Smooth muscle cell of the umbilical artery (primary cell): ENCODE measurements around the gene SH2D1B. TPM values are rescaled to one million over a fixed set of nuclear protein-coding genes. Genes with fewer than 3 reads are reported as not detected.

Experiments
- total RNA-seq: library from RNA; depleted of rRNA; stranded (reverse); fragments of >200 nt; gene quantifications from 2 replicates; pipeline ENCODE4 v1.2.3, GENCODE V29; 2014

Gene SH2D1B
- not detected in 2 replicates for total RNA-seq

DNA sequence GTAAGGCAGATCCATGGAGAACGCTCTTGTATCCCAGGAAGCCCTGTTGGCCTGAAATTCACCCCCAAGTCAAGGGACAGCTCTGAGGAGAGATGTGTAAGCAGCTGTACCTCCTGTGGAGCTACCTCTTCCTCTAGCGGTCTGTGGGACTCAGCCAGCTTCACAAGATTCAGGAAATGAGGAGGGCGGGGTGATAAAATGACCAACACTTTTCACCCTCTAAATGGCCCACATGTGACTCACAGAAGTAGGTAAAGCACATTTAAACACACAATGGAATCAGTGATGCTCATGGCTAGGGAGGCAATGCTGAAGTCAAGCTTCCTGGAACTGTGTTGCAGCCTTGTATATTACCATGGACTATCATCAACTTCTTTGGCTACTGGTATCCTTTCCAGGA lies at the start of gene SH2D1B:
TSS of gene SH2D1B (minus strand) at position 135 of the 400 bp plus-strand sequence. CDS start at position 15, 120 bp downstream.

DNA sequence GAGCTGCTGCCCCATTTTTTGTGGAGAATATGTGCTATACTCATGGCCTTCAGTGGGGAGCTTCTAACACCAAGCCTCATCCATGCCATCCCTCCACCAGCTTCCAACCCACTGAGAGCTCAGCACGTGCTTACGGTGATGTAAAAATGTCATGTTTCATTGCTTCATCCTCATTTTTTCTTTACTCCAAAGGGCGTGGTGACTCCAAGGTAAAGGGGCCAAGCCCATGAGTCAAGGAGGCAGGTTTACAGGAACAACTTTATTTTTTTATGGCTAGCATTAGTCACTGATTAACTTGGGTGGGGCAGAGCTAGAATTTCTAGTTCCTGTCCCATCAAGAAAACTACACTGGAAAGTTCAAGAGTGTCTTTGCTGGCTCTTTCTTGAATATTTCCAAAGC lies 30.6 kb downstream of the SH2D1B start, which contains the start of gene C1orf226:
TSS of gene C1orf226 (plus strand) at position 346 of the 400 bp plus-strand sequence. CDS start 174 bp downstream, outside the sequence.

DNA sequence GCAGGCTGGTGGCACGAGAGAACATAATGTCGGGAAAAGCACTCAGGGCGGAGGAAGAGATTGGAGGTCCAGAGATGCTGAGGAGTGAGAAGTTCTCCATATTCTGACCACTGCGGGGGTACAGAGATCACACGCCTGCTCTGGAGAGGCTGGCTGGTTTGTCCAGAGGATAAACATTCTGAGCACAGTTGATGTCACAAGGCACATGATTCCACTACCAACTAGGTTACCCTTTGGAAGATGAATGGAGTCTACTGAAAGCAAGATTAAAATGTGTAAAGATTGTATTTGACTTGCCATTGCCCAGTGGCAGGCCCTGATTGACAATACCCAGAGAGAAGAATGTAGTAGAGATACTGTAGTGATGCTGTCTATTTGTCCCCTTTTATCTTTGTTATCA lies 35.2 kb downstream of the SH2D1B start, which contains the start of gene SPATA46:
TSS of gene SPATA46 (minus strand) at position 164 of the 400 bp plus-strand sequence. CDS start at position 100, 64 bp downstream.

Other genes with a start within 250 kb of the SH2D1B start
- not detected in 2 replicates for gene SPATA46, start 35.3 kb downstream of the SH2D1B start, total RNA-seq
- gene C1orf226, start 30.4 kb downstream of the SH2D1B start, total RNA-seq: 0.59 and 0.83 TPM in 2 replicates
- 77.8 and 105 TPM in 2 replicates for gene UHMK1, start 85.7 kb upstream of the SH2D1B start, total RNA-seq
- 124 and 232 TPM in 2 replicates for gene UAP1, start 149.6 kb upstream of the SH2D1B start, total RNA-seq
- 188 and 189 TPM in 2 replicates for gene DDR2, start 220.3 kb upstream of the SH2D1B start, total RNA-seq